ENCODE measurements around the gene ZNF302.

Gene ZNF302

GRCh38 chr19:34690372-34690771 lies 12.9 kb downstream of the ZNF302 start:
- Histone ChIP-seq H3K4me1 (ENCODE audit: control insufficient read depth in 1 of 2, insufficient read depth in 2 of 2, low read length in 2 of 2) (no peaks in the 10 kb centered on the region), H3K27ac (ENCODE audit: low read length) (no peak overlapping the region), H3K36me3 (ENCODE audit: control insufficient read depth in 1 of 2, insufficient read depth in 2 of 2, low read length in 2 of 2) (peaks cover 0 to 5% of the 10 kb centered on the region in 2 donors), H3K4me3 (ENCODE audit: low read depth in 1 of 2, low read length in 2 of 2) (no peak overlapping the region), H3K27me3 (ENCODE audit: low read depth, low read length) (no peaks in the 10 kb centered on the region), H3K9me3 (ENCODE audit: control insufficient read depth in 1 of 2, low read length in 2 of 2) (peaks cover 14 to 35% of the 10 kb centered on the region in 2 donors)

- Histone ChIP-seq H3K9me3 (ENCODE audit: control insufficient read depth in 1 of 2, low read length in 2 of 2) (peaks cover 0 to 15% of the 10 kb centered on the region in 2 donors), H3K27me3 (ENCODE audit: low read depth, low read length) (no peaks in the 10 kb centered on the region)
Observed at GRCh38 chr19:34692549-34692948, 15.1 kb downstream of the ZNF302 start.

GRCh38 chr19:34707661-34708060 lies 30.2 kb downstream of the ZNF302 start:
- Histone ChIP-seq H3K4me3 (ENCODE audit: low read depth in 1 of 2, low read length in 2 of 2) (no peak overlapping the region), H3K9me3 (ENCODE audit: control insufficient read depth in 1 of 2, low read length in 2 of 2) (peaks cover 0 to 7% of the 10 kb centered on the region in 2 donors), H3K27me3 (ENCODE audit: low read depth, low read length) (no peaks in the 10 kb centered on the region), H3K4me1 (ENCODE audit: control insufficient read depth in 1 of 2, insufficient read depth in 2 of 2, low read length in 2 of 2) (no peaks in the 10 kb centered on the region), H3K36me3 (ENCODE audit: control insufficient read depth in 1 of 2, insufficient read depth in 2 of 2, low read length in 2 of 2) (no peaks in the 10 kb centered on the region), H3K27ac (ENCODE audit: low read length) (no peak overlapping the region)

More at GRCh38 chr19:34692549-34692948, 15.1 kb downstream of the ZNF302 start:
- H3K36me3 ChIP-seq (ENCODE audit: control insufficient read depth in 1 of 2, insufficient read depth in 2 of 2, low read length in 2 of 2) = no peaks in the 10 kb centered on the region
- H3K4me1 ChIP-seq (ENCODE audit: control insufficient read depth in 1 of 2, insufficient read depth in 2 of 2, low read length in 2 of 2) = no peaks in the 10 kb centered on the region
- H3K27ac ChIP-seq (ENCODE audit: low read length) = no peak overlapping the region
- no peak overlapping the region for H3K4me3 ChIP-seq (ENCODE audit: low read depth in 1 of 2, low read length in 2 of 2)

GRCh38 chr19:34711890-34712289 lies 34.4 kb downstream of the ZNF302 start:
- H3K36me3 ChIP-seq (ENCODE audit: control insufficient read depth in 1 of 2, insufficient read depth in 2 of 2, low read length in 2 of 2) = no peaks in the 10 kb centered on the region
- no peak overlapping the region for H3K27ac ChIP-seq (ENCODE audit: low read length)
- H3K27me3 ChIP-seq (ENCODE audit: low read depth, low read length) = no peaks in the 10 kb centered on the region
- H3K9me3 ChIP-seq (ENCODE audit: control insufficient read depth in 1 of 2, low read length in 2 of 2) = peaks cover 0 to 8% of the 10 kb centered on the region in 2 donors
- no peaks in the 10 kb centered on the region for H3K4me1 ChIP-seq (ENCODE audit: control insufficient read depth in 1 of 2, insufficient read depth in 2 of 2, low read length in 2 of 2)
- no peak overlapping the region for H3K4me3 ChIP-seq (ENCODE audit: low read depth in 1 of 2, low read length in 2 of 2)

GRCh38 chr19:34712395-34713261 lies 35.1 kb downstream of the ZNF302 start:
- Histone ChIP-seq H3K9me3 (ENCODE audit: control insufficient read depth in 1 of 2, low read length in 2 of 2) (peaks cover 0 to 4% of the 10 kb centered on the region in 2 donors), H3K27ac (ENCODE audit: low read length) (no peak overlapping the region), H3K36me3 (ENCODE audit: control insufficient read depth in 1 of 2, insufficient read depth in 2 of 2, low read length in 2 of 2) (no peaks in the 10 kb centered on the region), H3K4me1 (ENCODE audit: control insufficient read depth in 1 of 2, insufficient read depth in 2 of 2, low read length in 2 of 2) (no peaks in the 10 kb centered on the region), H3K4me3 (ENCODE audit: low read depth in 1 of 2, low read length in 2 of 2) (no peak overlapping the region), H3K27me3 (ENCODE audit: low read depth, low read length) (no peaks in the 10 kb centered on the region)

GRCh38 chr19:34713262-34713637 lies 35.8 kb downstream of the ZNF302 start:
- no peak overlapping the region for H3K4me3 ChIP-seq (ENCODE audit: low read depth in 1 of 2, low read length in 2 of 2)
- H3K27me3 ChIP-seq (ENCODE audit: low read depth, low read length) = no peaks in the 10 kb centered on the region
- H3K4me1 ChIP-seq (ENCODE audit: control insufficient read depth in 1 of 2, insufficient read depth in 2 of 2, low read length in 2 of 2) = no peaks in the 10 kb centered on the region
- H3K27ac ChIP-seq (ENCODE audit: low read length) = no peak overlapping the region
- no peaks in the 10 kb centered on the region for H3K36me3 ChIP-seq (ENCODE audit: control insufficient read depth in 1 of 2, insufficient read depth in 2 of 2, low read length in 2 of 2)
- peaks cover 0 to 4% of the 10 kb centered on the region in 2 donors for H3K9me3 ChIP-seq (ENCODE audit: control insufficient read depth in 1 of 2, low read length in 2 of 2)

GRCh38 chr19:34715357-34715756 lies 37.9 kb downstream of the ZNF302 start:
- H3K27ac ChIP-seq (ENCODE audit: low read length) = no peak overlapping the region
- H3K4me1 ChIP-seq (ENCODE audit: control insufficient read depth in 1 of 2, insufficient read depth in 2 of 2, low read length in 2 of 2) = no peaks in the 10 kb centered on the region
- H3K9me3 ChIP-seq (ENCODE audit: control insufficient read depth in 1 of 2, low read length in 2 of 2) = peaks cover 0 to 4% of the 10 kb centered on the region in 2 donors
- H3K4me3 ChIP-seq (ENCODE audit: low read depth in 1 of 2, low read length in 2 of 2) = no peak overlapping the region
- no peaks in the 10 kb centered on the region for H3K27me3 ChIP-seq (ENCODE audit: low read depth, low read length)
- H3K36me3 ChIP-seq (ENCODE audit: control insufficient read depth in 1 of 2, insufficient read depth in 2 of 2, low read length in 2 of 2) = no peaks in the 10 kb centered on the region

- Histone ChIP-seq H3K36me3 (ENCODE audit: control insufficient read depth in 1 of 2, insufficient read depth in 2 of 2, low read length in 2 of 2) (no peaks in the 10 kb centered on the region), H3K27ac (ENCODE audit: low read length) (no peak overlapping the region), H3K4me1 (ENCODE audit: control insufficient read depth in 1 of 2, insufficient read depth in 2 of 2, low read length in 2 of 2) (no peaks in the 10 kb centered on the region), H3K9me3 (ENCODE audit: control insufficient read depth in 1 of 2, low read length in 2 of 2) (no peaks in the 10 kb centered on the region), H3K27me3 (ENCODE audit: low read depth, low read length) (no peaks in the 10 kb centered on the region), H3K4me3 (ENCODE audit: low read depth in 1 of 2, low read length in 2 of 2) (no peak overlapping the region)
Observed at GRCh38 chr19:34722353-34722752, 44.9 kb downstream of the ZNF302 start.

- Histone ChIP-seq H3K4me3 (ENCODE audit: low read depth in 1 of 2, low read length in 2 of 2) (no peak overlapping the region), H3K4me1 (ENCODE audit: control insufficient read depth in 1 of 2, insufficient read depth in 2 of 2, low read length in 2 of 2) (no peaks in the 10 kb centered on the region), H3K9me3 (ENCODE audit: control insufficient read depth in 1 of 2, low read length in 2 of 2) (no peaks in the 10 kb centered on the region), H3K36me3 (ENCODE audit: control insufficient read depth in 1 of 2, insufficient read depth in 2 of 2, low read length in 2 of 2) (no peaks in the 10 kb centered on the region), H3K27me3 (ENCODE audit: low read depth, low read length) (no peaks in the 10 kb centered on the region), H3K27ac (ENCODE audit: low read length) (no peak overlapping the region)
Observed at GRCh38 chr19:34725400-34725799, 47.9 kb downstream of the ZNF302 start.

GRCh38 chr19:34731019-34731829 lies 53.7 kb downstream of the ZNF302 start:
- Histone ChIP-seq H3K36me3 (ENCODE audit: control insufficient read depth in 1 of 2, insufficient read depth in 2 of 2, low read length in 2 of 2) (peaks cover 5 to 13% of the 10 kb centered on the region in 2 donors), H3K27me3 (ENCODE audit: low read depth, low read length) (no peaks in the 10 kb centered on the region)

GRCh38 chr19:34731964-34732363 lies 54.5 kb downstream of the ZNF302 start:
- H3K4me3 ChIP-seq (ENCODE audit: low read depth in 1 of 2, low read length in 2 of 2) = no peak overlapping the region
- peaks cover 8 to 18% of the 10 kb centered on the region in 2 donors for H3K36me3 ChIP-seq (ENCODE audit: control insufficient read depth in 1 of 2, insufficient read depth in 2 of 2, low read length in 2 of 2)
- H3K27me3 ChIP-seq (ENCODE audit: low read depth, low read length) = no peaks in the 10 kb centered on the region
- H3K9me3 ChIP-seq (ENCODE audit: control insufficient read depth in 1 of 2, low read length in 2 of 2) = peaks cover 0 to 5% of the 10 kb centered on the region in 2 donors
- H3K27ac ChIP-seq (ENCODE audit: low read length) = no peak overlapping the region
- H3K4me1 ChIP-seq (ENCODE audit: control insufficient read depth in 1 of 2, insufficient read depth in 2 of 2, low read length in 2 of 2) = peaks cover 10 to 23% of the 10 kb centered on the region in 2 donors

More at GRCh38 chr19:34731019-34731829, 53.7 kb downstream of the ZNF302 start:
- H3K4me1 ChIP-seq (ENCODE audit: control insufficient read depth in 1 of 2, insufficient read depth in 2 of 2, low read length in 2 of 2) = peaks cover 10 to 22% of the 10 kb centered on the region in 2 donors
- H3K27ac ChIP-seq (ENCODE audit: low read length) = no peak overlapping the region
- H3K9me3 ChIP-seq (ENCODE audit: control insufficient read depth in 1 of 2, low read length in 2 of 2) = peaks cover 0 to 5% of the 10 kb centered on the region in 2 donors
- no peak overlapping the region for H3K4me3 ChIP-seq (ENCODE audit: low read depth in 1 of 2, low read length in 2 of 2)

Measured in muscle layer of duodenum (tissue), 2 donors.